ENCODE measurements around the gene PGM3.
"Not testable (repeated sequence)": the region's sequence is repeated elsewhere in the genome, so short reads cannot be mapped to it uniquely, and the experiment has no call there.

Gene PGM3

GRCh38 chr6:83192871-83193746 is at the start of gene PGM3, which contains the start of gene RWDD2A:
PGM3 (minus strand) TSS chr6:83193265; CDS start chr6:83191012, 2,253 bp downstream.
RWDD2A (plus strand) TSS chr6:83193357; CDS start chr6:83194452, 1,095 bp downstream.
- DNase-seq: peak; percentile 96

GRCh38 chr6:83231146-83231545 is 38.1 kb upstream of the PGM3 start:
- no peak for DNase-seq

GRCh38 chr6:83226517-83226916 is 33.5 kb upstream of the PGM3 start:
- DNase-seq: no peak

DNA sequence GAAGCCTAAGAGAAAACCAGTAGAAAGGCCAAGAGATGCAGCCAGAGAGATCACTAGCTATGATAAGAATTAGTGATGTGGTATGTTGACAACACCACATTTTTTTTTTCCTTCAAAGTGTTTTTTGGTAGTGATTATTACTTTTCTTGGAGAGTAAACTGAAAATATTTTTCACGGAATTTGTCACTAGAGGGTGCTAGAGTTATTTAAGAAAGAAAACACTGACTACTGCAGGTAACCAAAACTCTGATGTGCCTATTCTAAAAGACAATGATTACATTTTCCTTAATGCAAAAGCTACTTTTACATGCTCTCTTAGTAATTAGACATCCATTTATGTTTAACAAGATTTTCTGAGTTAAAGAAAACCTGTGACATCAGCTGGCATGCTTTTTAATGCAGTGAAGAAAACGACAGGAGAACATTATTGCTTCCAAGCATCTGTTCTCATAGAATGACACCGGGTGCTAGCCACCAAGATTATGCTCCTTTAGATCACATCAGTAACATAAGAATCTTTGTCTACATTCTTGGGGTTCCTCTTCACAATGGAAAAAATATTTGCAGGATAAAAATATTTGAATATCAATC is 28.9 kb upstream of the PGM3 start:
- peak; percentile 77 for DNase-seq

GRCh38 chr6:83221276-83221675 is 28.2 kb upstream of the PGM3 start:
- DNase-seq: no peak

DNA sequence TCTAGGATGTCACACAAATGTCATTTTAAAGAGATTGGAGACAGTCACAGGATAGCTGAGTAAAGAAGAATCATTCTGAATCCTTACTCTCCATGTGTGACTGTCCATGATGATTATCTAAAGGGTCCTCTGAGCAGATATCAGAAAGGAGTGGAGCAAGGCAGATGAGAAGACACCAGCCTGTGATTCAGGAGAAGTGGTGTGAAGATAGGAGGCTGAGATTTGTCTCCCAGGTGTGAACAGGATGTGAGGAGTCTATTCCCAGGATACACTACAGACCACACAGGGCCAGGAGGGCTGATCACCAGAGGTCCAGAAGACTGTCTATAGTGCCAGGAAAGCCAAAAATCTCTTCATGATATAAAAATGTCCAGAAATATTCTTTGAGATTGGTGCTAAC is 27.1 kb upstream of the PGM3 start:
- DNase-seq: no peak

GRCh38 chr6:83218646-83219045 is 25.6 kb upstream of the PGM3 start:
- no peak for DNase-seq

DNA sequence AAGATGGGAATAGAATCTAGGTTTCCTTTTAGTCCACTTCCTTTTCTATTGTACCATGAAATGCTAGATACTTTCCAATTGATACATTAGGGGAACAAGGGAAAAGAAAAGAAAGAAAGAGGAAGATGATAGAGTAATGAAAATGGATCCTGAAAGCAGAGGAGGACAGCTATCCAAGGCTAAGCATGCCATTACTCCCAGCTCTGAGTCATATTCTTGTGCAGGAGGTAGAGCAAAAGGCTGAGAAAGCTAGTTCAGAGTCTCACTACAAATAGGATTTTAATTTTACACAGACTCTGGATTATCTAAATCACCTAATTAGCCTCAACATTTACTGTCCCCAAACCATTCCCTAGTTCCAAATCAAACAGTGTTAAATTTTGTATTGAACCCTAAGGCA is 23.7 kb upstream of the PGM3 start:
- DNase-seq: no peak

GRCh38 chr6:83215131-83216047 is 22.3 kb upstream of the PGM3 start:
- DNase-seq: peak; percentile 92

DNA sequence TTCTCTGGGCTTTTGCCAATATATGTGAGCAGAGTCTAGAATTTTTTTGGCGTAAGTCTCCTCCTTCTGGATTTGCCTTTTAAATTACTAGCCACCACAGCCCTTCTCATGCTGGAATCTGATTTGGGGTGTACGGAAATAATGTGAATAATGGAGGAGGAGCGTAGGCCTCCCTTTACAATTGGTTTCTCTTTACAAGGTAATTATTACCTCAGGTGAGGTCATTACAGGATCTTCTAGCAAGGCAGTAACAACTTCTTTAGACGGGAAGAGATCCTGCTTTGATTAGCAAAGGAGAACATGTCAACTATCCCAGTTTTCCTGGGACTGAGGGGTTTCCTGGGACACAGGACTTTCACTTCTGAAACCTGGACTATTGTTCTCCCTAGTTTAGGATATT is 9.0 kb upstream of the PGM3 start:
- no peak for DNase-seq

- no peak for DNase-seq
These were observed 6.8 kb upstream of the PGM3 start for GRCh38 chr6:83199863-83200225.

DNA sequence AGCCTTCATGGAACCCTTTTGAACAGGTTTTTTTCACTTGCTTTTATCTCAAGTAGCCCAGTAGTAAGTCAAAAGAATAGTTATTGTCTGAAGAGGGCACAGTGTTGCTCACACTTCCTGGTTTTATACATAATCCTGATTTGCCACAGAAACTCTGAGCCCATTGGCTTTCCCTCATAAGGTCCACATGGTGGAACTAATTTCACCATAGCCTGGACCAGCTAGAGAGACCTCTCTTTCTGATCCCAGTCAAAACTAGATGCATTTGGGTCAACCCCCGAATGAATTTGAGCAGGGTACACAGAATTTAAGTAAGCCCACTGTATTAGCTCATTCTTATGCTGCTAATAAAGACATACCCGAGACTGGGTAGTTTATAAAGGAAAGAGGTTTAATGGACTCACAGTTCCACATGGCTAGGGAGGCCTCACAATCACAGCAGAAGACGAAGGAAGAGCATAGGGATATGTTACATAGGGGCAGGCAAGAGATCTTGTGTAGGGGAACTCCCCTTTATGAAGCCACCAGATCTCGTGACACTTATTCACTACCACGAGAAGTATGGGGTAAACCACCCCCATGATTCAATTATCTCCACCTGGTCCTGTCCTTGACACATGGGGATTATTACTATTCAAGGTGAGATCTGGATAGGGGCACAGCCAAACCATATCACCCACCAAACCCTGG is 6.3 kb upstream of the PGM3 start:
- peak; percentile 24 for DNase-seq

DNA sequence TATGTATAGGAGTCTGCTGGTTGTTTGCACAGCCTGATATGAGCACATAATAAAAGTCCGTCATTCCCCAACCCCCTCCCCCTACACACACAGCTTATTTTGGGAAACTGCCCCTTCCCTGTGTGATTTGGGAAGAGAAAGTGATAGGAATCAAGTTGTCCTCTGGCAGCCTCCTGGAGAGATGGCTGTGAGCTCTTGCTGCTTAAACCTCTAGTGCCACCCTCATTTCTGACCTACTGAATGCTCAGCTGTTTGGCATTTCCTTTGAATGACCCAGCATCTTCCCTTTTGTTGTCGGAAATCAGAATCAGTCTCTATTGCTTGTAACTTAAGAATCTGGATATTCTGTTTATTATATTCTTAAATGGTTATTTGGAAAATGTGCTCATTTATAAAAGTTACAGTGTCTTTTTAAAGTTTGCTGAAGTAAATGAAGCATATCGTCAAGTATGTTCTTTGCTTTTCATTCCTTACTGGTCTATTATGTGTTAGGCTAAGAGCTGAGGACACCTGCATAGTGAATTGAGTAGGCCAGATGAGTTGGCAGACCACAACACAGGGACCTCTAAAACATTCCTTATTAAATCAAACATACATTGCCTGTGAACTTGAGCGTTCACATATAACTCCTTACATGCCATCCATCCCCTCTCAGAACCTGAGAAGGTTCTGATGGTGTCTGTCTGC is 5.6 kb upstream of the PGM3 start:
- DNase-seq: no peak

GRCh38 chr6:83193747-83194566 is 892 bp upstream of the PGM3 start:
- DNase-seq: peak; percentile 35

DNA sequence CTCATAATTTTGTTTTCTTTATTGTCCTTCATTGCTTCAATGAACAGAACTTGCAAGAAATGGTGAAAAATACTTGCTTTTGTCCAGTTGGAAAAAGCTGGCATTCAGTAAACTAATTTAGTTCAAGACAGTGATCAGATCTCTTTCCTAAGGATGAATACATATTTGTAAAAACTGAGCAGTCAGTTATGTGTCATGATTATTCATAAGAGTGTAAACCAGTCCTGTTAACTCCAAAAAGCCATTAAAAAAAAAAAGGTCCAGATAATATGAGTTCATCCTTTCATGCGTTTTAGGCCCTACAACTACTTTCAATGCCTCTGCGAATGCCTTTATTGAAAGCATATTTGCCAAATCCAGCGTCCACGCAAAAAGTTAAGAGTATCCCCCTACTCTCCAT is 609 bp downstream of the PGM3 start:
- peak; percentile 56 for DNase-seq

DNA sequence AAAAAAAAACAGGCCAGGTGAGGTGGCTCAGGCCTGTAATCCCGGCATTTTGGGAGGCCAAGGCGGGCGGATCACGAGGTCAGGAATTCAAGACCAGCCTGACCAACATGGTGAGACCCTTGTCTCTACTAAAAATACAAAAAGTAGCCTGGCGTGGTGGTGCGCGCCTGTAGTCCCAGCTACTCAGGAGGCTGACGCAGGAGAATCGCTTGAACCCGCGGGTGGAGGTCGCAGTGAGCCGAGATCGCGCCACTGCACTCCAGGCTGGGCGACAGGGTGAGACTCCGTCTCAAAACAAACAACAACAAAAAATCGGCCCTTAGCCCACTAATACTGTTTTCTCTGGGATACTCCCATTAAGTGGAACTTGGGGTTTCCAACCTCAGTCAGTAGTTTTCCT is 1.1 kb downstream of the PGM3 start:
- DNase-seq: not testable (repeated sequence)

GRCh38 chr6:83190626-83191025 is 2.4 kb downstream of the PGM3 start:
- no peak for DNase-seq

DNA sequence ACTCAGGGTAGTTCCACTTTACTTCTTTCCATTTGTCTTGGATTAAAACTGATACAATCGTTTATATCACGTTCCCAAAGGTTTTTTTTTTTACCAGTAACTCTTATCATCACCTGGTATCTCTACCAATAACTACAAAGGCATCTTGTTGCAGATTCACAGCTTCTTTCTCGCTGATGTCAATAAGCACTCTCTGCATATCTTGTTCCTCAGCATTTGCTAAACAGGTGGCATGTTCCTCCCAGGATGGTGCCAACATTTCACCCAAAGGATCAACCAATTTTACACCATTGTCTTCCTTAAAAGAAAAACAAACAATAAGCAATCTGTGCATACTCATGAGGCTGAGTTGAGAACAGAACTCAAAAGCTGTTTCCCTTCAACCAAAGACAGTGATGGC is 4.6 kb downstream of the PGM3 start:
- no peak for DNase-seq

GRCh38 chr6:83185096-83185495 is 8.0 kb downstream of the PGM3 start:
- no peak for DNase-seq

DNA sequence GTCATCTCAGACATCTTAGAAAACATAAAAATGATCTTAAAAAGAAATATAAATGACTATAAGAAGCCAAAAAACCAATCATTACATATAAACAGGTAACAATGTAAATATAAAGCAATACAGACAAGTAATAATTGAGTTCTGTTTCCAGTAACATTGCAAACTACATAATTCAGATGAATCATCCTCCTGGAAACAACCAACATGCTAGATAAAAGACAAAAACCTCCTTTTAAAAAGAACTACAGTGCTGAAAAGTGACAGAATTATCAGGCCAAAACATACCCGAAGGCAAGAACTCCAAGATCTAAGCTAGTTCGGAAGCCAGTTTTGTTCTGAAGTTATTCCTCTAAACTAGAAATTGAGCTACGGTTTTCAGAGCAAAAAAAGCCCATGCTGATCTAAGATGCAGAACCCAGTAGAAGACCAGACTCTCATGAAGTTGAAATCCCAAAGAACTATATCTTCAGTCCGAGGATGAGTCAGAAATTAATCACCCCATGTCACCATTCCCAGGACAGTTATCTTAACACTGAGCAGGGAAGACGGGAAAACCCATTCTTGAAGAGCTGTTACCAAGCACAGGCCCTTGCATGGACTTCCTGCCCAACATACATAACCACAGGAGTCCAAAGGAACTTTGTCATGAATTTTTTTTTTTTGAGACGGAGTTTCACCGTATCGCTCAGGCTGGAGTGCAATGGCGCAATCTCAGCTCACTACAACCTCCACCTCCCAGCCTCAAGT is 9.8 kb downstream of the PGM3 start:
- DNase-seq: peak; percentile 32

Measured in OCI-M1 (cell line).